HEK293 (cell line): ENCODE measurements around the gene MAN2A2.

ENCODE experiments used
- KLF10 ChIP-seq: fragments of 450-650 bp; IDR thresholded peaks from 2 replicates; pipeline ENCODE4 v1.5.1; 2018; ENCODE audit warnings: missing biosample characterization, mild to moderate bottlenecking, missing genetic modification characterization
- ZBTB17 ChIP-seq: fragments of 450-650 bp; formaldehyde crosslinking; IDR thresholded peaks from 2 replicates; pipeline ENCODE4 v1.5.1; 2016; ENCODE audit warnings: missing biosample characterization, missing genetic modification characterization
- ZNF510 ChIP-seq: fragments of 450-650 bp; formaldehyde crosslinking; IDR thresholded peaks from 2 replicates; pipeline ENCODE4 v1.5.1; 2018; ENCODE audit warnings: mild to moderate bottlenecking, missing genetic modification characterization, missing biosample characterization; ENCODE audit not compliant: insufficient replicate concordance
- ZNF514 ChIP-seq: fragments of 450-650 bp; formaldehyde crosslinking; IDR thresholded peaks from 2 replicates; pipeline ENCODE4 v1.5.1; 2016; ENCODE audit warnings: missing biosample characterization, missing genetic modification characterization
- ZNF548 ChIP-seq: fragments of 450-650 bp; formaldehyde crosslinking; IDR thresholded peaks from 2 replicates; pipeline ENCODE4 v1.5.1; 2016; ENCODE audit warnings: missing biosample characterization, missing genetic modification characterization

GRCh38 chr15:90911302-90911623 lies 8.2 kb downstream of the MAN2A2 start:
- TF ChIP-seq ZNF548 (tag by site-specific recombination) (no peak), ZNF510 (tag by site-specific recombination) (no peak), ZBTB17 (tag by site-specific recombination) (no peak), ZNF514 (tag by site-specific recombination) (no peak), KLF10 (tag by site-specific recombination) (no peak)
